ENCODE data around the gene LRCH3.

- TF ChIP-seq CTCF (IDR thresholded peaks at IDR 0.05) (no peak), POLR2A (IDR thresholded peaks at IDR 0.05) (no peak)
These were observed 46.2 kb downstream of the LRCH3 start for GRCh38 chr3:197837282-197837681.
